GM19240 (cell line): Measurements from ENCODE around the gene MANBA.
A peak's percentile ranks its signal among the peaks of the same experiment; 100 is the strongest.
"Not testable (repeated sequence)": the region's sequence is repeated elsewhere in the genome, so short reads cannot be mapped to it uniquely, and the experiment has no call there.

Experiments
- DNase-seq: peaks from one replicate; pipeline ENCODE4 v3.0.0; 2011; ENCODE audit warnings: low spot score; ENCODE audit not compliant: insufficient read length

The MANBA gene

GRCh38 chr4:102761906-102762305 lies 1.1 kb upstream of the MANBA start:
- DNase-seq: no peak

- no peak for DNase-seq
Observed at GRCh38 chr4:102761296-102761701, 531 bp upstream of the MANBA start.

- DNase-seq: peak; percentile 19
Observed at GRCh38 chr4:102759831-102760644, 730 bp downstream of the MANBA start.

- no peak for DNase-seq
Observed at GRCh38 chr4:102758241-102759160, 2.3 kb downstream of the MANBA start.

- DNase-seq: no peak
Observed at GRCh38 chr4:102757681-102758080, 3.1 kb downstream of the MANBA start.

- DNase-seq: no peak
Observed at GRCh38 chr4:102754044-102754443, 6.7 kb downstream of the MANBA start.

DNA sequence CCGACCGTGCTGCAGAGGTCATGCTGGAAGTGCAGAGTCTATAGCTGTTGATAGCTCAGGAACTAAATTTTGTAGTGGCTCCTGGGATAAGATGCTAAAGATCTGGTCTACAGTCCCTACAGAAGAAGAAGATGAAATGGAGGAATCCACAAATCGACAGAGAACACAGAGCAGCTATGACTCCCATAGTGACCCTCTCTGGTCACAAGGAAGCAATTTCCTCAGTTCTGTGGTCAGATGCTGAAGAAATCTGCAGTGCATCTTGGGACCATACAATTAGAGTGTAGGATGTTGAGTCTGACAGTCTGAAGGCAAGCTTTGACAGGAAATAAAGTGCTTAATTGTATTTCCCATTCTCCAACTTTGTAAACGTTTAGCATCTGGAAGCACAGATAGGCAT lies 8.8 kb downstream of the MANBA start:
- DNase-seq: no peak

GRCh38 chr4:102743352-102743751 lies 17.4 kb downstream of the MANBA start:
- not testable (repeated sequence) for DNase-seq

GRCh38 chr4:102738802-102739201 lies 22.0 kb downstream of the MANBA start:
- not testable (repeated sequence) for DNase-seq

GRCh38 chr4:102736636-102737549 lies 23.9 kb downstream of the MANBA start:
- DNase-seq: no peak

DNA sequence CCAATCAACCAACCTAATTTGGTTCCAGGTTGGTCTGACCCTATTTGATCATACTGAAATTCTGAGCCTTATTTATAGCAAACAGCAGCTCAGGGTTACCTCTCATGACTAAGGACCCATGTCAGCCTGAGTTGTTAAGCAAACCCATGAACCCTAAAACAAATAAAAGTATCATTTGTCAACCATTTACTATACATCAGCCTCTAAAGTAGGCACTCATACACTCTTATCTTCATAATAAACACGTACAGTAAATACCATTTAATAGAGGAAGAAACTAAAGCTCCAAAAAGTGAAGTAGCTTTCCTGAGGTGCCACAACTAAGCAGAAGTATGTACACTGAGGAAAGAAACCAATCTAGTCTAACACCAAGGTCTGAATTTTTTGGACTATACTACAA lies 25.2 kb downstream of the MANBA start:
- no peak for DNase-seq

DNA sequence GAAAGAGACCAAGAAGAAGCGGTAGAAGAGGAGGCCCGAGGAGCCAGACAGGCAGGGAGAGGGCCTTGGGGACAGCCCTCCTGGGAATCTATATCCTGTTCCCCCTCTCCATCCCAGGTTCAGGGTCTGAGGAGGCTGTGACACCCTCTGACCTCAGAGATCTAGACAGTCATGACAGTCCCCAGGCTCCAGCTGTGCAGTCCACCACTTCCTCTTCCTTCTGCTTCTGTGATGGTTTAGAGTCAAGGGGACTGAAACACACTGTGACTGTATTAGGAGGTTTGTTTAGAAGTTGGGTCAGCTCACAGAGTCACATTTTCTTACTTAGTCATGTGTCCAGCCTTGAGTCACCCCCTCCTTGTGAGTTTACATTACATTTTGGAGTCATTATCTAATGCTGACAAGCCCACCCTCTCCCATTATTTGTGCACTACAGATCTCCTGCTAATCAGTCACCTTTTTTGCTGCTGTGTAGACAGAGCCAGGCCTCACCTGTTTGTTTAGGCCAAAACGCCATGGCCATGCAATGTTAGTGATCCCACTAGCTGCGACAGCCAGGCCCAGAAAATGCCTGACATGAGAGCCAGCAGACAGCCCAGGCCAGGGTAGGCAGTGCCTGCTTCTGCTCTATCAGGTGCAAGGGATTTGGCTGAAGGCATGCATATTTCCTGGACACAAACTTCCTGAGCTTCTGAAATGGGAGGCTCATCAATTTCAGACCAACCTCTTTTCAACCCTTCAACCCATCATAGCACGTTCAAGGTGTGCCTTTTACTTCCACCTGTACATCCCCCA lies 26.0 kb downstream of the MANBA start:
- DNase-seq: peak; percentile 24

GRCh38 chr4:102734116-102734515 lies 26.7 kb downstream of the MANBA start:
- no peak for DNase-seq

DNA sequence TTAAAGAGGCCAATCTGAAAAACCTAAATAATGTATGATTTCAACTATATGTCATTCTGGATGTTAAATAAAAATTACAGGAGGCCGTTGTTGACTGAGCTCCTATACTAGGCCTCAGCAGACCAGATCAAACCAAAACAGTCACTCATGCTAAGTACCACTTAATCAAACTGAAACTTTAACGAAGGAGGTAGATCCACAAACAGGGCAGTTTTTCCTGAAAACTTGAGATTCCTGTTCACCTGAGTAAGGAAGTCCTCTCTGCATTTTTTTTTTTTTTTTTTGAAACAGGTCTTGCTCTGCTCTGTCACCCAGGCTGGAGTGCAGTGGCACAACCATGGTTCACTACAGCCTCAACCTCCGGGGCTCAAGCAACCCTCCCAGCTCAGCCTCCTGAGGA lies 27.7 kb downstream of the MANBA start:
- no peak for DNase-seq

GRCh38 chr4:102732678-102733077 lies 28.1 kb downstream of the MANBA start:
- DNase-seq: no peak

GRCh38 chr4:102730968-102731533 lies 29.7 kb downstream of the MANBA start:
- no peak for DNase-seq

- DNase-seq: not testable (repeated sequence)
Observed at GRCh38 chr4:102729486-102729885, 31.3 kb downstream of the MANBA start.

- DNase-seq: not testable (repeated sequence)
Observed at GRCh38 chr4:102726919-102727318, 33.8 kb downstream of the MANBA start.

- no peak for DNase-seq
Observed at GRCh38 chr4:102726068-102726467, 34.7 kb downstream of the MANBA start.

DNA sequence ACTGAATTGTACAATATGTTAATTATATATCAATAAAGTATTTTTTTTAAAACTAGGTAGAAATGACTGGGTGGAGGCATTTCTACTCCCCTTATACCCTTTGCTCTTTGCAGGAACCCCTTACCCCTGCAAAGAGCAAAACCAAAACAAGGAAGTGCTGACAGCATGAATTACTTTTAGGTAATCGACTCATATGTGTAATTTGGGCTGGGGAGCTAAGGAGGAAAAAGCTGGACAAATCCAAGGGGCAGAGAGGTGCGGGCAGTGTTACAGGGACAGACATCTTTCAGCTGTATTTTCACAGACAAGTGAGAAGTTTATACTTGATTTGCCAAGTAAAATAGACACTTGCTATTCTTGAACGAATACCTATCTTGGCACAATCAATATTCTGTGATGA lies 35.5 kb downstream of the MANBA start:
- DNase-seq: no peak
